SH-SY5Y (cell line): ENCODE results near the gene ZNF697.

Experiments
- GATA2 ChIP-seq: IDR thresholded peaks from 2 replicates; pipeline ENCODE4 v1.6.1; 2011; ENCODE audit warnings: mild to moderate bottlenecking, low read depth, low read length
- GATA3 ChIP-seq: IDR thresholded peaks from 2 replicates; pipeline ENCODE4 v1.6.1; 2011; ENCODE audit warnings: low read depth, mild to moderate bottlenecking, low read length, moderate library complexity

GRCh38 chr1:119626011-119626545 is 22.0 kb downstream of the ZNF697 start:
- TF ChIP-seq GATA3 (no peak), GATA2 (no peak)
